Smooth muscle cell of the brain vasculature (primary cell): ENCODE results near the gene BCLAF1.

Source experiments
- DNase-seq: peaks from one replicate; pipeline ENCODE4 v3.0.0-alpha.2; 2012; ENCODE audit warnings: low read depth, low spot score

Gene BCLAF1

GRCh38 chr6:136289579-136290409 is at the start of gene BCLAF1:
TSS of gene BCLAF1 (minus strand) at chr6:136289846. CDS start at chr6:136279866, 9,980 bp downstream.
- DNase-seq, result peak; percentile 99

- DNase-seq, result no peak
Observed at GRCh38 chr6:136338486-136338885, 48.8 kb upstream of the BCLAF1 start.

GRCh38 chr6:136337606-136338005 is 48.0 kb upstream of the BCLAF1 start:
- DNase-seq, result no peak

- no peak for DNase-seq
Observed at GRCh38 chr6:136337121-136337520, 47.5 kb upstream of the BCLAF1 start.

GRCh38 chr6:136335736-136336363 is 46.2 kb upstream of the BCLAF1 start:
- DNase-seq, result no peak

- no peak for DNase-seq
Observed at GRCh38 chr6:136334853-136335252, 45.2 kb upstream of the BCLAF1 start.

GRCh38 chr6:136334465-136334846 is 44.8 kb upstream of the BCLAF1 start:
- no peak for DNase-seq

- no peak for DNase-seq
Observed at GRCh38 chr6:136333824-136334464, 44.3 kb upstream of the BCLAF1 start.

GRCh38 chr6:136331461-136331860 is 41.8 kb upstream of the BCLAF1 start:
- no peak for DNase-seq

- no peak for DNase-seq
Observed at GRCh38 chr6:136330634-136331033, 41.0 kb upstream of the BCLAF1 start.

- DNase-seq, result no peak
Observed at GRCh38 chr6:136326038-136326553, 36.5 kb upstream of the BCLAF1 start.

- no peak for DNase-seq
Observed at GRCh38 chr6:136324686-136325380, 35.2 kb upstream of the BCLAF1 start.

- DNase-seq, result no peak
Observed at GRCh38 chr6:136323431-136324112, 33.9 kb upstream of the BCLAF1 start.

- DNase-seq, result no peak
Observed at GRCh38 chr6:136319732-136320131, 30.1 kb upstream of the BCLAF1 start.

- DNase-seq, result no peak
Observed at GRCh38 chr6:136318676-136319075, 29.0 kb upstream of the BCLAF1 start.

GRCh38 chr6:136317971-136318370 is 28.3 kb upstream of the BCLAF1 start:
- no peak for DNase-seq

- peak; percentile 39 for DNase-seq
Observed at GRCh38 chr6:136317021-136317694, 27.5 kb upstream of the BCLAF1 start.

- no peak for DNase-seq
Observed at GRCh38 chr6:136315594-136315993, 25.9 kb upstream of the BCLAF1 start.

- no peak for DNase-seq
Observed at GRCh38 chr6:136312975-136313374, 23.3 kb upstream of the BCLAF1 start.

GRCh38 chr6:136309729-136310311 is 20.2 kb upstream of the BCLAF1 start:
- DNase-seq, result no peak
